GM23248 (cell line): ENCODE results near the gene USP24.

ENCODE experiments used
- EZH2 ChIP-seq: fragments of 200-600 bp; sonication (generic); IDR thresholded peaks from 2 replicates; pipeline ENCODE4 v1.6.1; 2018; ENCODE audit warnings: antibody characterized with exemption, mild to moderate bottlenecking; ENCODE audit not compliant: insufficient read depth, poor library complexity, severe bottlenecking
- EZH2phosphoT487 ChIP-seq: fragments of 200-600 bp; sonication (generic); IDR thresholded peaks from 2 replicates; pipeline ENCODE4 v1.6.1; 2018; ENCODE audit warnings: antibody characterized with exemption, moderate library complexity, mild to moderate bottlenecking, low read depth; ENCODE audit not compliant: insufficient read depth

DNA sequence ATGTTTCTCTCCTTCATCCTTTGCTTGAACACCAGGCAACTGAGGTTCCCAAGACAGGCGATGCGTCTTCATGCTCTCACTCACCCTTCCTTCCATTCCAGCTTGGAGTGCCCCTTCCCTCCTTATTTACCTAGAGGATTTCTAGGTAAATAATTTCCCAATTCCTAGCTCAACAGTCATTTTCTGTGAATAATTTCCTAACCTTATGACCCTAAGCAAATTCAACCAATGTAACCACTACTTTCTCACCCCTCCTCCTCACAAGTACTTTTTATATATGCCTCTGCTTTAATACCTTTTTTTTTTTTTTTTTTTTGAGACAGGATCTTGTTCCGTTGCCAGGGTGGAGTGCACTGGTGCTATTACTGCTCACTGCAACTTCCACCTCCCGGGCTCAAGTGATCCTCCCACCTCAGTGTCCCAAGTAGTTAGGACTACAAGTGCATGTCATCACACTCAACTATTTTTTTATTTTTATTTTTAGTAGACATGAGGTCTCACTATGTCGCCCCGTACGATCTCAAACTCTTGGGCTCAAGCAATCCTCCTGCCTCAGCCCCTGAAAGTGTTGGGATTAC is 86.7 kb downstream of the USP24 start:
- TF ChIP-seq EZH2 (no peak), EZH2phosphoT487 (no peak)
